Activated T-cell treated with anti-CD3 and anti-CD28 coated beads for 24 hours (primary cell): ENCODE measurements around the gene VSIR.

Experiments
- DNase-seq: peaks from one replicate; pipeline ENCODE4 v3.0.0-alpha.2; 2020; ENCODE audit warnings: low read depth

VSIR gene

DNA sequence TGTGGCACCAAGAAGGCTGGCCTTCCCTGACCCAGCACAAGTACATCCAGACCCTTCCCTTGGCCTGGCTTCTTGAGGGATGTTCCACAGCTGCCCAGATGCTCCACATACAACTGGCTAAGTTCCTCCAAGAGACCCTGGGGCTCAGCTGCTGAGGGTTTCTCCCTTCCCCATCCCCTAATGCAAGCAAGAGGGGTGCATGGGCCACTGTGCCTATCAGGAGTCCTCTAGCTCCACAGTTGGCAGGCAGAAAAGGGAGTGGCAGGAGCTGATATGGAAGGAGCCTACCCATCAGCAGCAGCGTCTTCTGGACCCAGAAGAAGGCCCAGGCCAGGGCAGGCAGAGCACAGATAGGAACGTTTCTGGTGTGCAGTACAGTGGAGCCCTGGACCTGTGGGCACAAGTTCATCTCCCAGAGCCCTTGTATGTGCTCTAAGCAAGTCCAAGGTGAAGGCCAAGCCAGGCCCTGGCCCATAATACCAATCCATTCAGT is 26.2 kb downstream of the VSIR start:
- DNase-seq, result no peak

DNA sequence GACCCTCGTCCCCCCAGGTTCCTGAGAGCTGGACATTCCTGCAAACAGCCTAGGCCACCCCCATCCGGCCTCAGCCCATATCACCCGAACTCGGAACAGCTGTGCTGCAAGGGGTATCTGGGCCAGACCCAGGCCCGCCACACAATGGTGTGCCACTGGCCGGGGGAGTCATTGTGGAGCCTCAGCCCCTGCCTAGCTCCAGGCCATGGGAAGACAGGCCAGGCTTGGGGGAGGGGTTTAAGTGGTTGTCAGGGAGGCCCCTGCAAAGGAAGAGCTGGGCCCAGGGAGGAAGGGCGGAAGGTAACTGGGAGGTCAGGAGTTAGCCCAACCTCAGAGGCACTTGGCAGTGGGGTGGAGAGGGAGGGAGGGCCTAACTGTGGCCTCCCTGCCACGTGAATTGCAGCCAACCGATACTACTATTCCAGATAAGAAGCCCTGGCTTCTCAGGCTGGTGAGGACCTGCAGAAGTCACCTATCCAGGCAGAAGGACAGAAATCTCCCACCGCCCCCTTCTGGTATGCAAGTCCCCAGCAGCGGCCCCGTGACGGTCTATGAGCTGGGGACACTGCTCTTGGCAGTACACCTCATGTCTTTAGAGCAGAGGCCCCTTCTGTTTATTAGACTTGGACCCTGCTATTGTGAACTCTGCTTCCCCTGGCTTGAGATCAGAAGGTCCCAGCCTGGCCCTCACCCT is 26.8 kb downstream of the VSIR start:
- DNase-seq, result no peak

- DNase-seq, result no peak
Measured at GRCh38 chr10:71745664-71746250, 27.6 kb downstream of the VSIR start.

DNA sequence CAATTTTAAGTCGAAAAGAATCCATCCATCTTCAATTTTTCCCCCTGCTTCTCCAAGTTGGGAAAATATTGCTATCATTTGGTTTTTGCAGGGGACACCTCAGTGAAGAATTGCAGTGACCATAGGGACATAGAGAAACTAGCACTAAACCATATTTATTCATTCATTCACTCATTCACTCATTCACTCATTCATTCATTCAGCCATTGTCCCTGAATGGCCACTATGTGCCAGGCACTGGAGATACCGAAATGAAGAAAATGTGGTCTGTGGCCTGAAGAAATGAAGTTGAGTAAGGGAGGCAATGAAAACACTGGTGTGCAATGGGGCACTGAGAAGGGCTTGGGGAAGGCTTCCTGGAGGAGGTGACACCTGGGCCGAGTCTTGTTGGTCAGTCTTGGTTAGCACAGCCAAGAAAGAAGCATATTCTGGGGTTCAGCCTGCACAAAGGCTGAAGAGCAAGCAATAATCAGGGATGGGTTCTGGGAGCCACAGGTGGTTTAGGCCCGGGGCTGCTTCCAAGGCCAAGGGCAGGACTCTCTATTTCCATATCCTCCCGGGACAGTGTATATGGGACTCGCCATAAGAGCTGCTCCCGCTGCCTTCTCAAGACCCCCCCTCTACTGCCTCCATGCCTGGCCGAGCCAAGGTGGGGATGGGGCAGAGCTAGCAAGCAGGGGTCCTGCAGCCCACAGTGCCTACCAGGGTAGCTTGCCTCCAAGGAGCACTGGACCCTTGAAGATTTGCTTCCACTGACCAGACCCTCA is 28.2 kb downstream of the VSIR start:
- no peak for DNase-seq

DNA sequence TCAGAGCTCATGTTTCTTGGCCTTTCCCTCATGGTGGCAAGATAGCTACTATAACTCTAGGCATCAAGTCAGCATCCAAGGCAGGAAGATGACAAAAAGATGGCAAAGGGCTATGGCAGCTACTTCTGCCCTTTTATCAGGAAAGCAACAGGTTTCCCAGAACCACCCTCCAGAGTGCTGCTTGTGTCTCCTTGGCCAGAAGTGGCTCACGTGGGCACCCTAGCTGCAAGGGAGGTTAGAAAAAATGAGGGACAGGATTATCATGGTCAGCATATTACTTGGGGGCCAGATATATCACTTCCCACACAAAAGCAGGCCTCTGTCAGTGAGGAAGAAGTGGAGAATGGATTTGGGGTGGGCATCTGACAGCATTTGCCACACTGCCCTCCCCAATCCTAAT is 29.5 kb downstream of the VSIR start:
- DNase-seq, result no peak

DNA sequence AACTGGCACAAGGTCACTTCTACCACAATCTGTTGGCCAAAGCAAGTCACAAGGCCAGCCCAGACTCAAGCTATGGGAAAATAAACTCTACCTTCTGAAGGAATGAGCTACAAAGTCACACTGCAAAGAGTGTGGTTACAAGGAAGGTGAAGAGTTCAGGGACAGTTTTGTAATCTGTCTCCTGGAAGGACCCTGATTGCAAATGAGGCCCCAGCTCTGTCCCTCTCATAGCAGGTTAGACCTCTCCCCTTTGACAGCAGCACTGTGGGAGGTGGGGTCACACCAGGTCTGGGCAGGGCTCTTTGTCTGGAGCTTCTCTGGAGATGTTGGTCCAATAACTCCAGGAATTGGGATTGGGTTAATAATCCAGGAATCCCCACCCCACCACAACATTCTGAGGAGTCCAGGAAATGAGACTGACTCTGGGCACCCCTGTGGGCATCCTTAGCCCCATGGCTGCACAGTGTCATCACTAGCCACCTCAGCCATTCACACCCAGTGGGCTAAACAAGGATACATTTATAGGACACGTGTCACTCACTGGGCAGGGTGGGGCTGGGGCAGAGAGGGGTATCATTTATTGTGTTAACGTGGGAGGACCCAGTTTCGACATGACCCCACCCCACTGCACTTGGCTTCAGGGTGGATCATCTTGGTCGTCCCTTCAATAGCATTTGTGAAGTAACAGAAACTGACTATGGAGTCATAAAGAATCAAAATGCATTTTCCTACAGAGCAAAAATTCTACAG is 30.1 kb downstream of the VSIR start:
- DNase-seq, result no peak

- DNase-seq, result no peak
Measured at GRCh38 chr10:71742301-71743088, 30.8 kb downstream of the VSIR start.

- no peak for DNase-seq
Measured at GRCh38 chr10:71741671-71742070, 31.6 kb downstream of the VSIR start.

GRCh38 chr10:71741029-71741428 is 32.3 kb downstream of the VSIR start:
- DNase-seq, result no peak

DNA sequence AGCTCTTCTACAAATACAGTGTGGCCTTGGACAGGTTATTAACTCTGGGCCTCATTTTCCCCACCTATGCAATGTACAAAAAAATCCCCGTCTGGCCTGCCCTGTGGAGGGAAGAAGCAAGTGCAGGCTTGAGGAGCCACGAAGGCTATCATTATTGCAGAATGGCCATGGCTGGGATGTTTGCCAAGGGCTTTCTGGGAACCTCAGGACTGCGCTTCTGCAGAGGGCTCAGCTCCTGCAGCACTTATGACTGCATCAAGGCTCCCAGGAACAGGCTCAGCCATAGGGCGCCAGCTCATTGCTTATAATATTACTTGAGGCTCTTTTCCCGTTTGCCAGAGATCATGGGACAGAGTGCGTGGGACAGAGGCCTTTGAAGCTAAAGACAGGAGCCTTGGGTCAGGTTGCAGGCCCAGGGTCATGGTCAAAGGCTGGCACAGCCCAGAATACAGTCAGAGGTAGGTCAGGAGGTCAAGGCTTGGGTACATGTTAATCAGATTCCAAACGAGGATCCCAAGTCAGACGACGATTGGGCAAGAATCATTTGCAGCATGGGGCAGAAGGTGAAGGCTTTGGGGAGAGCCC is 33.2 kb downstream of the VSIR start:
- no peak for DNase-seq

- DNase-seq, result no peak
Measured at GRCh38 chr10:71739358-71739900, 33.9 kb downstream of the VSIR start.

DNA sequence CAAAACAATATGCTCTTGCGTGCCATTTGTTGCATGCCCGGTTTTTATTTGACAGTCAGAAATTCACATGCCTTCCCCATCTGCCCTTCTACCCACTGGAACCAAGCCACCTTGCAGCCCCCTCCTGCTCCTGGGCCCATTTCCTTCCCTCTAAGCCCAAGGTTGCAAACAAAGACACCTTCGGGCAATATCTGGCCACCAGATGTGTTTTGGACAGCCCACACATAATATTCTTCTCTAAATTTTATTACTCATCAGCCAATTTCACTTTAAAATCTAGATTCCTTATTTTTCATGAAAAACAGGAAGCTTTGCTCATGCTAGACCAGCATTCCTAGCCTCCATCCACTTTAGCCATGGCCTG is 35.5 kb downstream of the VSIR start:
- DNase-seq, result no peak

- DNase-seq, result no peak
Measured at GRCh38 chr10:71737001-71737833, 36.1 kb downstream of the VSIR start.

- DNase-seq, result no peak
Measured at GRCh38 chr10:71736570-71736952, 36.8 kb downstream of the VSIR start.

GRCh38 chr10:71735709-71736569 is 37.4 kb downstream of the VSIR start:
- DNase-seq, result no peak

- DNase-seq, result no peak
Measured at GRCh38 chr10:71734797-71735196, 38.5 kb downstream of the VSIR start.

DNA sequence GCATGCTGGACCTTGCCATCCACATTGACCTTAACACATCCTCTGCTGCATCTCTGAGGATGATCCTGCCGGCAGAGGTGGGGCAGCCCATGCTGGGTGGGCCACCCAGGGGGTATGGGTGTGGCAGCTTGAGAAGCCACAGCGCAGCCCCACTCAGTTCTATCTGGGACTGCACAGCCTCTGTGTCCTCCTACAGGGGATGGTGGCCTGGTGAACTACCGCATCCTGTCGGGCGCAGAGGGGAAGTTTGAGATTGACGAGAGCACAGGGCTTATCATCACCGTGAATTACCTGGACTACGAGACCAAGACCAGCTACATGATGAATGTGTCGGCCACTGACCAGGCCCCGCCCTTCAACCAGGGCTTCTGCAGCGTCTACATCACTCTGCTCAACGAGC is 41.5 kb downstream of the VSIR start:
- no peak for DNase-seq

DNA sequence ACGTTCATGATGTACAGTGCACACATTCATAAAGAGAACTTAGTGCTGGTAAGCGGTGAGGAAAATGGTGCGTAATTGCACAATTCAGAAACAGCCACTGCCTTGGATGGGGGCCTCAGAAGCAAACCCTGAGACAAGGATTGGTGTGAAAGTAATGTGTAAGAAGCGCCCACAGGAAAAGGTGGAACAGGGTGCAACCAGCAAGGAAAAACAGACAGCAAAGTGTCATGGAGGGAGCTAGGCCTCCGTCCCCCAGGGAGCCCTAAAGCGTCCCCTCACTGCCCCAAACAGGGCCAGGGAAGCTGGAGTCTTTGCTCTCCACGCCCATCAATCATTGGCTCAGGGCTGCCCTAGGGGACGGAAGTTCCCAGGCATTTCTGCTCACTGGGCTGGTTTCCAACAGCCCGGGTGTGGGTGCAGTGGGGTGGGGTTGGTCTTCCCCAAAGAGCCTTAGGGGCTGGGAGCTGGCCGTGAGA is 44.1 kb downstream of the VSIR start:
- DNase-seq, result no peak
